ENCODE results near the gene GMDS. TPM values are rescaled to one million over a fixed set of nuclear protein-coding genes. Genes with fewer than 3 reads are reported as not detected.

The GMDS gene
- total and polyA plus RNA-seq, 2 of the 4 experiments (the other 2 are of a cell fraction): 7.3 to 21.9 TPM

DNA sequence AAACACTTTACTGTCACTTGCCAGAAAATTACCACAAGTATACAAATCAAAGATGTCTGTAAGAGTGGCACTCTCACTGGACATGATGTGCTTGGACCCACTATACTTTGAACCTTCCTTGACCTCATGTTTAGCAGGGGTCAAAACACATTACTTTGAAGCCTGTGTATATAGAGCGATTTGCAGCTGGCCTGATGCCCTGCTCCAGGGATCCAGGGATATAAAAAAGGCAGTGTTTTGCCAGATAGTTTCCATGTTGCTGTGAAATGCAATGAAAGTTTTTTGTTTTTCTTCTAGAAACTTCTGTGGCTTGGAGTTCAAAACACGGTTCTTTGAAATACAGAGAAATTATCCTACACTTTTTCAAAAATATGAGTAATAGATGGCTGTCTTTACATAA, 470.0 kb downstream of the GMDS start:
- dilution Hi-C loops (cut with HindIII; ENCODE audit: low sequenced_read_pairs, unreplicated experiment) (no loop called here), intact Hi-C loops (cut with micrococcal nuclease) (no loop called here), in situ Hi-C loops (cut with MboI; ENCODE audit: low sequenced_read_pairs) (no loop called here)
- Histone ChIP-seq H3K23ac (ENCODE audit: low read depth, low read length) (no peak overlapping the region), H2BK15ac (ENCODE audit: low read depth, low read length) (no peak overlapping the region), H3K27me3 (ENCODE audit: control insufficient read depth, insufficient read depth, low read length) (no peaks in the 10 kb centered on the region), H4K20me1 (ENCODE audit: insufficient read depth, low read length) (no peaks in the 10 kb centered on the region), H4K91ac (ENCODE audit: insufficient read depth, low read depth, low read length) (no peak overlapping the region), H3K27ac (ENCODE audit: insufficient read depth, low read length) (no peak overlapping the region), H3K9me1 (ENCODE audit: insufficient read depth, low read length) (peaks cover 10% of the 10 kb centered on the region), H3K4me1 (ENCODE audit: control insufficient read depth, insufficient read depth, low read length) (peaks cover 8% of the 10 kb centered on the region), H2BK20ac (ENCODE audit: low read depth, low read length) (no peak overlapping the region), H3K14ac (replicated peaks; ENCODE audit: low read depth, low read length) (no peak overlapping the region), H3K4ac (ENCODE audit: low read depth, low read length) (no peak overlapping the region), H3K36me3 (ENCODE audit: control insufficient read depth, insufficient read depth, low read length) (no peaks in the 10 kb centered on the region), H4K8ac (ENCODE audit: low read depth in 2 of 2, low read length in 2 of 2) (no peak overlapping the region), H3K4me3 (ENCODE audit: insufficient read depth, low read depth, low read length) (no peak overlapping the region), H2BK120ac (ENCODE audit: low read depth, low read length) (no peak overlapping the region), H2AFZ (replicated peaks; ENCODE audit: low read length, poor library complexity) (no peak overlapping the region), H3K79me1 (ENCODE audit: low read depth in 1 of 2, low read length in 2 of 2) (no peaks in the 10 kb centered on the region), H3K9ac (ENCODE audit: low read depth, low read length) (no peak overlapping the region), H3K4me2 (ENCODE audit: low read depth, low read length) (no peak overlapping the region), H2AK5ac (ENCODE audit: low read depth, low read length) (no peak overlapping the region), H3K18ac (ENCODE audit: low read depth, low read length) (no peak overlapping the region), H3K9me3 (ENCODE audit: control insufficient read depth, insufficient read depth, low read length) (no peaks in the 10 kb centered on the region), H4K5ac (ENCODE audit: low read depth, low read length) (no peak overlapping the region), H3K56ac (ENCODE audit: extremely low read depth, insufficient read depth, low read length) (no peak overlapping the region), H2BK5ac (ENCODE audit: low read depth, low read length, poor library complexity, severe bottlenecking) (no peak overlapping the region), H2AK9ac (replicated peaks; ENCODE audit: low read depth, low read length, poor library complexity) (no peak overlapping the region)
- ChIA-PET POLR2A (ENCODE audit: unreplicated experiment) (no interaction called here), CTCF (no interaction called here)
- no TSS peak for BruUV-seq (replicated peaks)
- ATAC-seq (ENCODE audit: low read depth) (no peak), DNase-seq (no peak)
- TF ChIP-seq USF2 (IDR thresholded peaks at IDR 0.05; ENCODE audit: low read depth, low read length) (no peak), RCOR1 (IDR thresholded peaks at IDR 0.05; ENCODE audit: insufficient replicate concordance, low read length) (no peak), MAZ (IDR thresholded peaks at IDR 0.05; ENCODE audit: borderline replicate concordance, low read depth, low read length) (no peak), BHLHE40 (IDR thresholded peaks at IDR 0.05; ENCODE audit: low read depth, low read length) (no peak), CTCF (conservative IDR thresholded peaks at IDR 0.05; ENCODE audit: low read depth, low read length) (no peak), RAD21 (IDR thresholded peaks at IDR 0.05; ENCODE audit: low read length) (no peak), SMC3 (IDR thresholded peaks at IDR 0.05; ENCODE audit: low read depth, low read length) (no peak), CHD1 (IDR thresholded peaks at IDR 0.05; ENCODE audit: low read depth, low read length) (no peak), NFE2L2 (IDR thresholded peaks at IDR 0.05; ENCODE audit: low read depth, low read length) (no peak), MXI1 (IDR thresholded peaks at IDR 0.05; ENCODE audit: borderline replicate concordance, low read depth, low read length) (no peak), POLR2A (IDR thresholded peaks at IDR 0.05; ENCODE audit: low read depth, low read length) (no peak), ELK1 (IDR thresholded peaks at IDR 0.05; ENCODE audit: borderline replicate concordance, low read depth, low read length) (no peak)
- no CpG with 5 or more reads among the region's 2 CpGs for WGBS, 2 experiments (ENCODE audit: extremely low coverage in 2 of 2, insufficient read length in 1 of 2)
